Thymus (tissue), 11 donors: ENCODE results near the gene TM4SF1. TPM values are rescaled to one million over a fixed set of nuclear protein-coding genes. Genes with fewer than 3 reads are reported as not detected.
A peak's percentile ranks its signal among the peaks of the same experiment; 100 is the strongest.

Experiments used
- DNase-seq, 9 donors: peaks; one replicate each; pipeline ENCODE4 v3.0.0-alpha.2; 2013; ENCODE audit warnings: low spot score in 9 of 9, low read depth in 6 of 9, missing footprints in 1 of 9
- H3K27ac ChIP-seq, 2 donors: one replicate each; pipeline ENCODE4 v1.5.1; 2013; ENCODE audit warnings: control low read depth in 1 of 2, low read depth in 1 of 2, low read length in 1 of 2, mild to moderate bottlenecking in 1 of 2, moderate library complexity in 1 of 2
- H3K27me3 ChIP-seq, 2 donors: one replicate each; pipeline ENCODE4 v1.5.1; 2013; ENCODE audit warnings: low read length in 1 of 2; ENCODE audit not compliant: control insufficient read depth in 2 of 2, insufficient read depth in 1 of 2
- H3K36me3 ChIP-seq, 2 donors: one replicate each; pipeline ENCODE4 v1.5.1; 2013; ENCODE audit warnings: low read length in 1 of 2, mild to moderate bottlenecking in 1 of 2, moderate library complexity in 1 of 2; ENCODE audit not compliant: control insufficient read depth in 2 of 2, insufficient read depth in 2 of 2
- H3K4me1 ChIP-seq, 2 donors: one replicate each; pipeline ENCODE4 v1.5.1; 2013; ENCODE audit warnings: low read length in 2 of 2; ENCODE audit not compliant: control insufficient read depth in 2 of 2, insufficient read depth in 2 of 2
- H3K4me3 ChIP-seq, 2 donors: one replicate each; pipeline ENCODE4 v1.5.1; 2013; ENCODE audit warnings: low read length in 2 of 2, control low read depth in 1 of 2, mild to moderate bottlenecking in 1 of 2
- H3K9me3 ChIP-seq, 2 donors: one replicate each; pipeline ENCODE4 v1.5.1; 2013; ENCODE audit warnings: low read length in 1 of 2, mild to moderate bottlenecking in 1 of 2; ENCODE audit not compliant: control insufficient read depth in 2 of 2, insufficient read depth in 1 of 2
- WGBS: extraction: QIAGEN DNeasy Blood & Tissue Kit; methylation state at CpG from one replicate; pipeline ENCODE4 v1.1.7; 2013; 5-methylcytosine and 5-hydroxymethylcytosine counted together
- polyA plus RNA-seq: library from polyadenylated mRNA; stranded (reverse); fragments of 200-250 nt; gene quantifications from one replicate; pipeline ENCODE4 v1.2.3, GENCODE V29; 2013
- total RNA-seq: library from RNA; stranded (reverse); fragments of 120-200 nt; gene quantifications from one replicate; pipeline ENCODE4 v1.2.4, GENCODE V29; 2013
- donor health status: healthy.

The TM4SF1 gene
- total and polyA plus RNA-seq, 2 donors = 12.9 to 38.8 TPM

- Histone ChIP-seq H3K27ac (no peak overlapping the region), H3K27me3 (no peaks in the 10 kb centered on the region), H3K4me1 (peaks cover 0 to 7% of the 10 kb centered on the region in 2 donors), H3K36me3 (no peaks in the 10 kb centered on the region), H3K9me3 (no peaks in the 10 kb centered on the region), H3K4me3 (no peak overlapping the region)
- DNase-seq = no peak
- 83% methylated on average over 2 of the region's 2 CpGs for WGBS
These were observed 4.0 kb downstream of the TM4SF1 start for GRCh38 chr3:149373235-149374125.

- 91% methylated on average over 2 of the region's 2 CpGs for WGBS
- Histone ChIP-seq H3K9me3 (no peaks in the 10 kb centered on the region), H3K4me3 (no peak overlapping the region), H3K4me1 (no peaks in the 10 kb centered on the region), H3K27ac (no peak overlapping the region), H3K27me3 (no peaks in the 10 kb centered on the region), H3K36me3 (no peaks in the 10 kb centered on the region)
- no peak for DNase-seq
These were observed 5.7 kb downstream of the TM4SF1 start for GRCh38 chr3:149371723-149372114.

- H3K36me3 ChIP-seq = no peaks in the 10 kb centered on the region
- H3K4me3 ChIP-seq = no peak overlapping the region
- H3K27ac ChIP-seq = no peak overlapping the region
- no peak for DNase-seq
- no peaks in the 10 kb centered on the region for H3K27me3 ChIP-seq
- H3K4me1 ChIP-seq = no peaks in the 10 kb centered on the region
- WGBS = 50% methylated on average over 7 of the region's 7 CpGs
- no peaks in the 10 kb centered on the region for H3K9me3 ChIP-seq
These were observed 6.3 kb downstream of the TM4SF1 start for GRCh38 chr3:149371001-149371722.

DNA sequence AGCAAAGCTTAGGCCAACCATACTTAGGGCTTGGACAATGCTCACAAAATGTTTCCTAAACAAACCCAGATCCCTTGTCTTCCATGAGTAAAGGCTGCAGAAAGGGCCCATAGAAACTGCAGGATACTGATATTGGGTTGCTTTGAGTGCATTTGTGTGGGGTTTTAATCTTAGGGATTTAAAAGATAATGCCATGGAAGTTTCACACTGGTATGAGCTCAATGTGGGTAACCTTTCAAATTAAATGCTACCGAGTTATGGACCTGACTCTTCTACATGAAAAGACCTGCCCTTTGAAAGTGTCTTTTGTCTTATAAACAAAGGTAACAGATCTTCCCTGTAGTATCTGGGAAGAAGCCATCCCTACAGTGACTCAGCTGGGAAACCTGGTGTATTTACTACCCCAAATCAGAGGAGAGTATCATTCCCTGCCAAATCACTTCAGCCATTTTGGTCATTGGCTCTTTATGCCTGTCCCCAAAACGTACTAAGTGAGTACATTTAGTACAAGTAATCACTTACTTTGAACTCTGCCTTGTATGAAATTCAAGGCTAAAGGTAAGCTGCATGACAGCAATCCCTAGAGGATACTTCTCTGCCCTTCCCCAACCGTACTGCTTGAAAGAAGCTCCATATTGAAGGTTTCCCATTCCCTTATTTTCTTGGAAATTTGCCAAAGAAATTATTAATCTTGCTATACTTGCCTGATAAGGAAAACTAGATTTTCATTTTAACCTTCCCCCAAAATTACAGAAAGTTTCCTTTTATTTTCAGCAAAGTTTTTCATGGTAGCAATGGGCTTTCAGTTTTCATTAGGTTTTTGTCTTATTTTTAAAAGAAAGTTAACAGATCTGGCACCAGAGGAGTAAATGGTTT is 7.2 kb downstream of the TM4SF1 start:
- Histone ChIP-seq H3K27ac (no peak overlapping the region), H3K4me3 (no peak overlapping the region)

GRCh38 chr3:149368674-149369497 is 8.6 kb downstream of the TM4SF1 start:
- WGBS = 97% methylated on average over 6 of the region's 6 CpGs
- Histone ChIP-seq H3K4me1 (no peaks in the 10 kb centered on the region), H3K36me3 (no peaks in the 10 kb centered on the region), H3K27me3 (no peaks in the 10 kb centered on the region), H3K4me3 (no peak overlapping the region), H3K9me3 (no peaks in the 10 kb centered on the region), H3K27ac (no peak overlapping the region)
- no peak for DNase-seq

More for the DNA sequence above, 7.2 kb downstream of the TM4SF1 start:
- Histone ChIP-seq H3K36me3 (no peaks in the 10 kb centered on the region), H3K4me1 (no peaks in the 10 kb centered on the region), H3K9me3 (no peaks in the 10 kb centered on the region), H3K27me3 (no peaks in the 10 kb centered on the region)
- whole genome bisulfite sequencing = 93% methylated on average over 3 of the region's 3 CpGs
- no peak for DNase-seq

DNA sequence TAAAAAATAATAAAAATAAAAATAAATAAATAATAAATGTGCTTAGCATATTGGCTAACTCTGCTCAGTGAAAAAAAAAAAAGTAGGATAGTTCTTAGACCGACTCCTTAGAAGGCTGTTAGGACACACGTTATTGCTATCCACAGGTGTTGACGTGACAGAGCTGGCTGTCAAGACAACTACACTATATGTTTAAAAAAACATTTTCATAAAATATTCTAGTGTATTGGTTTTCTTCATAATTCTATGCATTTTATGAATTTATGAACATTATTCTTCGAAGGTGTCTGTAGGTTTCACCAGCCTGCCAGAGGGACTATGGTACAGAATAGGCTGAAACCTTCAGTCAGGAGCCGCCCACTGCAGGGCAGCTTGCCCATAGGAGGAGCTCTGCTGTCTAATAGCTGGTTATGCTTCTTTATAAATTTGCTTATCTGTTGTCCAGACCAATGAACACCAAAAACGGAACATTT is 9.2 kb downstream of the TM4SF1 start:
- Histone ChIP-seq H3K27ac (no peak overlapping the region), H3K4me3 (no peak overlapping the region), H3K27me3 (no peaks in the 10 kb centered on the region), H3K4me1 (no peaks in the 10 kb centered on the region), H3K9me3 (no peaks in the 10 kb centered on the region), H3K36me3 (no peaks in the 10 kb centered on the region)
- no peak for DNase-seq
- 96% methylated on average over 6 of the region's 6 CpGs for WGBS

- 95% methylated on average over 3 of the region's 3 CpGs for WGBS
- Histone ChIP-seq H3K36me3 (no peaks in the 10 kb centered on the region), H3K9me3 (no peaks in the 10 kb centered on the region), H3K4me3 (no peak overlapping the region), H3K4me1 (no peaks in the 10 kb centered on the region), H3K27me3 (no peaks in the 10 kb centered on the region), H3K27ac (peak overlapping the region in 1 of 2 donors; percentile 10)
- no peak for DNase-seq
These were observed 10.3 kb downstream of the TM4SF1 start for GRCh38 chr3:149366941-149367840.
